Mesenchymal stem cell (in vitro differentiated cells and primary cell): ENCODE measurements around the gene HIVEP3.

Experiments
- DNase-seq: peaks from one replicate; pipeline ENCODE4 v3.0.0-alpha.2; 2013
- H2AFZ ChIP-seq: one replicate; pipeline ENCODE4 v1.6.1; 2013; ENCODE audit warnings: low read depth, mild to moderate bottlenecking, control low read depth, inconsistent platforms, low read length, moderate library complexity
- H2AK5ac ChIP-seq: 2 replicates; pipeline ENCODE4 v1.6.1; 2013; ENCODE audit warnings: low read length, moderate library complexity, mild to moderate bottlenecking, inconsistent platforms; ENCODE audit not compliant: severe bottlenecking
- H2BK120ac ChIP-seq: one replicate; pipeline ENCODE4 v1.6.1; 2013; ENCODE audit warnings: low read depth, mild to moderate bottlenecking, inconsistent platforms, low read length, moderate library complexity
- H2BK12ac ChIP-seq, 2 experiments: one replicate each; pipeline ENCODE4 v1.6.1; 2013; ENCODE audit warnings: inconsistent platforms in 2 of 2, low read length in 2 of 2, mild to moderate bottlenecking in 2 of 2, moderate library complexity in 2 of 2, control low read depth in 1 of 2
- H2BK15ac ChIP-seq: one replicate; pipeline ENCODE4 v1.6.1; 2013; ENCODE audit warnings: mild to moderate bottlenecking, low read depth, inconsistent platforms; ENCODE audit not compliant: poor library complexity, severe bottlenecking
- H2BK5ac ChIP-seq: 2 replicates; pipeline ENCODE4 v1.6.1; 2013; ENCODE audit warnings: low read depth, mild to moderate bottlenecking, low read length, control low read depth, inconsistent platforms; ENCODE audit not compliant: poor library complexity, severe bottlenecking
- H3K14ac ChIP-seq, 2 experiments: one replicate each; pipeline ENCODE4 v1.6.1; 2013; ENCODE audit warnings: inconsistent platforms in 2 of 2, low read length in 2 of 2, control low read depth in 1 of 2, mild to moderate bottlenecking in 1 of 2, moderate library complexity in 1 of 2
- H3K18ac ChIP-seq, 2 experiments: one replicate each; pipeline ENCODE4 v1.6.1; 2013; ENCODE audit warnings: inconsistent platforms in 2 of 2, low read length in 2 of 2, control low read depth in 1 of 2, low read depth in 1 of 2, mild to moderate bottlenecking in 1 of 2
- H3K23ac ChIP-seq, 2 experiments: one replicate each; pipeline ENCODE4 v1.6.1; 2013; ENCODE audit warnings: inconsistent platforms in 2 of 2, low read length in 2 of 2, mild to moderate bottlenecking in 2 of 2, moderate library complexity in 2 of 2, control low read depth in 1 of 2
- H3K27ac ChIP-seq: 2 replicates; pipeline ENCODE4 v1.5.1; 2013; ENCODE audit warnings: mild to moderate bottlenecking, moderate library complexity, low read length, control low read depth, inconsistent platforms; ENCODE audit not compliant: poor library complexity, severe bottlenecking
- H3K27me3 ChIP-seq, 2 experiments: 2 replicates each; pipeline versions ENCODE4 v1.6.1 to v1.7.0; 2013; ENCODE audit warnings: low read length in 2 of 2, mild to moderate bottlenecking in 2 of 2, moderate library complexity in 2 of 2, control low read depth in 1 of 2, inconsistent platforms in 1 of 2; ENCODE audit not compliant: control insufficient read depth in 1 of 2, insufficient read depth in 1 of 2
- H3K36me3 ChIP-seq, 2 experiments: 2 replicates each; pipeline versions ENCODE4 v1.6.1 to v1.7.0; 2013; ENCODE audit warnings: low read length in 2 of 2, control low read depth in 1 of 2, inconsistent platforms in 1 of 2, low read depth in 1 of 2, mild to moderate bottlenecking in 1 of 2; ENCODE audit not compliant: insufficient read depth in 2 of 2, control insufficient read depth in 1 of 2
- H3K4ac ChIP-seq, 2 experiments: one replicate each; pipeline ENCODE4 v1.6.1; 2013; ENCODE audit warnings: inconsistent platforms in 2 of 2, low read length in 2 of 2, mild to moderate bottlenecking in 2 of 2, moderate library complexity in 2 of 2, control low read depth in 1 of 2, low read depth in 1 of 2
- H3K4me1 ChIP-seq: 2 replicates; pipeline ENCODE4 v1.6.1; 2013; ENCODE audit warnings: low read depth, low read length, control low read depth; ENCODE audit not compliant: control insufficient read depth, insufficient read depth
- H3K4me2 ChIP-seq: 2 replicates; pipeline ENCODE4 v1.6.1; 2013; ENCODE audit warnings: low read length, mild to moderate bottlenecking, inconsistent platforms; ENCODE audit not compliant: poor library complexity, severe bottlenecking
- H3K4me3 ChIP-seq, 2 experiments: 2 replicates each; pipeline versions ENCODE4 v1.5.1 to v1.7.0; 2013; ENCODE audit warnings: low read length in 2 of 2, mild to moderate bottlenecking in 2 of 2, control low read depth in 1 of 2, low read depth in 1 of 2; ENCODE audit not compliant: insufficient read depth in 1 of 2
- H3K79me1 ChIP-seq: replicated peaks from 2 replicates; pipeline ENCODE4 v1.6.1; 2013; ENCODE audit warnings: mild to moderate bottlenecking, control low read depth, low read length, inconsistent platforms; ENCODE audit not compliant: poor library complexity, severe bottlenecking
- H3K9ac ChIP-seq: 2 replicates; pipeline ENCODE4 v1.7.0; 2013; ENCODE audit warnings: mild to moderate bottlenecking, low read length, moderate library complexity
- H3K9me3 ChIP-seq: 2 replicates; pipeline ENCODE4 v1.7.0; 2013; ENCODE audit warnings: mild to moderate bottlenecking, low read length; ENCODE audit not compliant: control insufficient read depth
- H4K8ac ChIP-seq: one replicate; pipeline ENCODE4 v1.6.1; 2013; ENCODE audit warnings: inconsistent platforms, mild to moderate bottlenecking, low read length, moderate library complexity
- H4K91ac ChIP-seq: one replicate; pipeline ENCODE4 v1.6.1; 2013; ENCODE audit warnings: mild to moderate bottlenecking, low read length, inconsistent platforms
- WGBS: methylation state at CpG from one replicate; pipeline ENCODE4 v1.1.7; 2013; ENCODE audit warnings: mixed read lengths; 5-methylcytosine and 5-hydroxymethylcytosine counted together

Gene HIVEP3

DNA sequence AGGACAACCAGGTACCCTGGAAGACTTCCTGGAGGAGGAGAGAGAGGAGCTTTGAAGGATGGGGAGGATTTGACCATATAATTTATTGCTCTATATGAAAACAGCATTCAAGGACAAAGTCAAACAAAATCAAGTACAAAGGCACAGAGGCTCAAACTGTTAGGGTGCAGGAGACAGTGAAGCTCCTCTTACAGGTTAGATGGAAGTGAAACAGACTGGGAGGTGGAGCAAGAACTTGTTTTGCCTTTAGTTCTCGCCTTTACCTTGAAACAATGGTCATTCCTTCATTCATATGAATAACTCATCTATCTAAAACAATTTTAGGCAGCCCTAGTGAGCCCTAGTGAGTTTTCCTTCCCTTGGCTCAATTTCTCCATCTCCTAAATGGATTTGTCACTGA, 199.6 kb downstream of the HIVEP3 start:
- Histone ChIP-seq H4K8ac (no peak overlapping the region), H3K18ac (no peak overlapping the region), H3K23ac (no peak overlapping the region), H3K4me2 (no peak overlapping the region), H3K36me3 (no peaks in the 10 kb centered on the region), H3K4me1 (peaks cover 32% of the 10 kb centered on the region), H2BK15ac (no peak overlapping the region), H2BK120ac (no peak overlapping the region), H3K27me3 (peaks cover 0 to 6% of the 10 kb centered on the region in 2 experiments), H3K4me3 (no peak overlapping the region), H3K27ac (no peak overlapping the region), H3K9ac (no peak overlapping the region), H3K9me3 (no peaks in the 10 kb centered on the region), H2AK5ac (peak overlapping the region; percentile 61), H3K14ac (no peak overlapping the region), H3K79me1 (peaks cover 15% of the 10 kb centered on the region), H2BK5ac (no peak overlapping the region), H2AFZ (no peak overlapping the region), H2BK12ac (no peak overlapping the region), H3K4ac (no peak overlapping the region), H4K91ac (no peak overlapping the region)
- no peak for DNase-seq
- WGBS: 75% methylated on average over 1 of the region's 1 CpG

DNA sequence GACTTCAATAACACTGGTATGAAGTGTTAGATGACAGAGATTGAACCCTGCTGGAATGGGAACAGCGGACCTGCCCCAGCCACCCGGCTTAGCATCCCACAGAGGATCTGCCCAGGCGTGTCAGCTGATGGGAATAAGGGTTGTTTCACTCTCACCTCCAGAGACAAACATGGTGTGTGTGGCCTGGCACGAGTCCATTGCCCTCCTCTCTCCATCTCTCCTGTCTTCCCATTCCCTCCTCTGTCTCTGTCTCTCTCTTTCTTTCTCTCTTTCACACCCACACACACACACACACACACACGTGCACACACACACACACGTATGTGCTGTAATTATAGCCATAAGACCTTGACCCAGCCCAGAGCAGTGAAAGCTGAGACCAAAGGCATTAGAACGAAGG, 200.2 kb downstream of the HIVEP3 start:
- Histone ChIP-seq H3K79me1 (peaks cover 15% of the 10 kb centered on the region), H2AK5ac (peak overlapping the region; percentile 47), H3K18ac (no peak overlapping the region), H2BK15ac (no peak overlapping the region), H3K14ac (no peak overlapping the region), H2BK120ac (no peak overlapping the region), H3K27ac (no peak overlapping the region), H2AFZ (no peak overlapping the region), H3K4ac (no peak overlapping the region), H2BK5ac (no peak overlapping the region), H3K4me3 (no peak overlapping the region), H3K4me1 (peaks cover 36% of the 10 kb centered on the region), H3K23ac (no peak overlapping the region), H4K8ac (no peak overlapping the region), H3K4me2 (no peak overlapping the region), H3K36me3 (no peaks in the 10 kb centered on the region), H3K9ac (no peak overlapping the region), H4K91ac (no peak overlapping the region), H3K27me3 (peaks cover 0 to 6% of the 10 kb centered on the region in 2 experiments), H2BK12ac (no peak overlapping the region), H3K9me3 (no peaks in the 10 kb centered on the region)
- WGBS: 91% methylated on average over 7 of the region's 7 CpGs
- DNase-seq: no peak

DNA sequence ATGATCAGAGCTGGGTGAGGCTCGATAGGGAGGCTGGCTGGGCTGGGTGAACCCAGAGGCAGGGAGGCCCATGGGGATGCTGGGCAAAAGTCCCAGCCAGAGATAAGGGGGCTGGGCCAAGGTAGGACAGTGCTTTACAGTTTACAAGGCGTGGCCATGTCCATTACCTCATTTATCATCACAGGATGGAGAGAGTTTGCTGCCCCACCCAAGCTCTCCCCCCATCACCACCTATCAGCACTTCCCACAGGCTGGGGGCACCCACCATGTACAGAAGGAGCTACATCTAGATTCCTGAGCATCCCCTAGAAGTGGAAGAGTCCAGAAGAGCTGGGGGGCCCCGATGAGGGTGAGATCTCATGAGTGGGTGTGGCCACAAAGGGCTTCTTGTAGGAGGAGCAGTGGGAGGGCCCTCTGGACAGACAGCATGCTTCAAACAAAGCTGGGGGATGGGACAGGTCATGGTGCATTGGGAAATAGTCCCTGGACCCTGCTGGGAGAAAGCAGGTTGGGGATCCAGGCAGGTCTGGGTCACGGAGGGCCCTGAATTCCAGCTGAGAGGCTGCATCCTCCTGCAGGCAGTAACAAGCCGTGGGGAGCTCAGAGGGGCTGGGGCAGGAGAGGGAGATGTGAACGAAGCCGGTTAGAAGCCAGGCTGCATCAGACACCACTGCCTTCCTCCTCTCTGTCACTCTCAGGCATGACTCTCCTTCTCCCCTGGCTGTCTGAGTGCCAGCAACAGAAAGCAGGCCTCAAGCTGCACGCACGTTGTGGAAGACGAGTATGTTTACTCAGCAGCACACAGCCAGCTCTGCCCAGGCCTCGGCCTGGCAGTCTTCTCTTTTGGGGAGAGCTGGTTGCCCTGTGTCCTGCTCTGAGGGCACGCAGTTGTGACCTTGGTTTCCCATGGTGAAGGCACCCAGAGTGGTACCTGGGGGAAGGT, 202.3 kb downstream of the HIVEP3 start:
- DNase-seq: no peak
- Histone ChIP-seq H2BK120ac (no peak overlapping the region), H4K8ac (no peak overlapping the region), H3K18ac (peak overlapping the region in 1 of 2 experiments; percentile 35), H3K4me2 (no peak overlapping the region), H3K4ac (no peak overlapping the region), H2AFZ (no peak overlapping the region), H3K79me1 (peaks cover 17% of the 10 kb centered on the region), H2BK12ac (no peak overlapping the region), H3K27ac (no peak overlapping the region), H2BK5ac (no peak overlapping the region), H4K91ac (no peak overlapping the region), H3K23ac (no peak overlapping the region), H3K4me1 (peaks cover 54% of the 10 kb centered on the region), H2BK15ac (no peak overlapping the region), H3K14ac (peak overlapping the region in 1 of 2 experiments; percentile 28), H3K27me3 (no peaks in the 10 kb centered on the region), H2AK5ac (peak overlapping the region; percentile 93), H3K36me3 (no peaks in the 10 kb centered on the region), H3K4me3 (no peak overlapping the region), H3K9me3 (no peaks in the 10 kb centered on the region), H3K9ac (no peak overlapping the region)
- 92% methylated on average over 11 of the region's 12 CpGs for WGBS

DNA sequence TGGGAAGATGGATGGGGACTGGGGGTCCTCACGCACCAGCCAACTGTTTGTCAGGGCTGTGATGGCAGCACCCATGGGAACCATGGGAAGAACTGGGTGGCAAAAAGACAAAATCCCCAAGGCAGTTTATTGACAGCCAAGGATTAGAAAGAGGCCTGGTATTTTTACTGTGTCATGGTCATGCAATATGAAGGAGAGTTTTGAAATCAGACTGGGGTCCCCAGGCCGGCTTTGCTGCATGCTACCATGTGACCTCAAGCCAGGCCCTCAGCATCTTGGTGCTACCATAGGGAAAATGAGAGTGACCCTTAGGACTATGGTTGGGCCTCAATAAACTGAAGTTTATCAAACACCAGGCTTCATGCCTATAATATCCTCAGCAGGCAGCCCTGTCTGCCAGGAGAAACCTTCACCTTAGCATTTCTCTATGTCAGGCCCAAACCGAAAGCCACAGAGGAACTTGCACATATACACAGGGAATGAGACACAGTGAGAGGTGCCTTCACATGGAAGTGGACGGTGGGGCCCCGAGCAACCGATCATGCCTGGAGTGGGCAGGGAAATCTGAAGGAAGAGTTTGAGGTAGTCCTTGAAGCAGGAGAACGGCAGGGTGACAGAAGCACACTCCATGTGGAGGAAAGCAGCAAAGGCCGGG, 203.2 kb downstream of the HIVEP3 start:
- peak overlapping the region in 1 of 2 experiments; percentile 27 for H3K23ac ChIP-seq
- peak overlapping the region; percentile 93 for H2AK5ac ChIP-seq
- H3K4me3 ChIP-seq: no peak overlapping the region

More for the DNA sequence above, 203.2 kb downstream of the HIVEP3 start:
- Histone ChIP-seq H2BK120ac (no peak overlapping the region), H2BK15ac (no peak overlapping the region), H3K79me1 (peaks cover 17% of the 10 kb centered on the region), H4K8ac (no peak overlapping the region), H2AFZ (no peak overlapping the region), H3K14ac (peak overlapping the region in 1 of 2 experiments; percentile 28), H3K27me3 (no peaks in the 10 kb centered on the region), H3K9ac (no peak overlapping the region), H3K4me1 (peaks cover 54% of the 10 kb centered on the region), H3K36me3 (no peaks in the 10 kb centered on the region), H3K18ac (peak overlapping the region in 1 of 2 experiments; percentile 35), H3K9me3 (no peaks in the 10 kb centered on the region), H2BK12ac (no peak overlapping the region), H3K4ac (no peak overlapping the region), H4K91ac (no peak overlapping the region), H3K4me2 (no peak overlapping the region), H3K27ac (no peak overlapping the region), H2BK5ac (no peak overlapping the region)
- WGBS: 94% methylated on average over 8 of the region's 8 CpGs
- DNase-seq: no peak
